ENCODE data around the gene CBLB. TPM values are rescaled to one million over a fixed set of nuclear protein-coding genes. Genes with fewer than 3 reads are reported as not detected.

The CBLB gene
- total RNA-seq, 2 experiments from 2014 or later, result 24.5 to 38.5 TPM

GRCh38 chr3:105745046-105745445 is 123.8 kb downstream of the CBLB start:
- no TSS peak for BruUV-seq (replicated peaks)
- no peak overlapping the region for H3K4me3 ChIP-seq (ENCODE audit: low read depth, low read length, poor library complexity, severe bottlenecking)

DNA sequence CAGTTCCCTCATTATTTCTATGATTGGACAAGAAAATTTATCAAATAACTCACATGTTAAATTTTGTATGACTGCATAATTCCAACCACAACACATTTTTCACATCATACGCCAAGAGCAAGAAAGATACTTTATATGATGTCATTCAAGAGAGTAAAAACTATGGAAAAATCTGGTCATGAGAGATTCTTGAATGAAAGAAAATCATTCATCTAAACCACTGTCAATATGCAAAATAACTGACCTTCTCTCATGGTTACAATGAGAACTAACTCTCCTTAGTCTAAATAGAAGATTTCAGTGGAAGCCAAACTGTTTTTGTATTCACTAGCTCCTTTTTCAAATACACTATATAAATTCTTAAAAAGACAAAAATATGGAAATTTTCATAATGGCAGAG is 124.6 kb downstream of the CBLB start:
- TF ChIP-seq CTCF (conservative IDR thresholded peaks at IDR 0.05; ENCODE audit: low read length) (no peak), EZH2phosphoT487 (IDR thresholded peaks at IDR 0.05; ENCODE audit: borderline replicate concordance, low read depth, low read length) (no peak)
- H3K27ac ChIP-seq (ENCODE audit: low read depth, low read length, poor library complexity, severe bottlenecking), result no peak overlapping the region
- H3K4me1 ChIP-seq (ENCODE audit: insufficient read depth, low read length, poor library complexity, severe bottlenecking), result no peaks in the 10 kb centered on the region
- ChIA-PET CTCF (ENCODE audit: unreplicated experiment) (no interaction called here), POLR2A (no interaction called here)
- H2AFZ ChIP-seq (ENCODE audit: low read length), result no peak overlapping the region
- no peaks in the 10 kb centered on the region for H3K9me2 ChIP-seq (ENCODE audit: insufficient read depth, low read length)
- H3K79me2 ChIP-seq (ENCODE audit: insufficient read depth, low read depth, low read length), result no peaks in the 10 kb centered on the region
- no TSS peak for BruUV-seq (replicated peaks)
- intact Hi-C loops (cut with micrococcal nuclease; ENCODE audit: unreplicated experiment), result no loop called here
- peaks cover 28% of the 10 kb centered on the region for H3K36me3 ChIP-seq (ENCODE audit: insufficient read depth, low read length)
- no peaks in the 10 kb centered on the region for H4K20me1 ChIP-seq (ENCODE audit: insufficient read depth, low read length)
- H3K4me3 ChIP-seq (ENCODE audit: low read depth, low read length, poor library complexity, severe bottlenecking), result no peak overlapping the region
- H3K9me3 ChIP-seq (ENCODE audit: low read length), result no peaks in the 10 kb centered on the region
- H3K4me2 ChIP-seq (ENCODE audit: low read length), result no peak overlapping the region
- DNase-seq (ENCODE audit: low spot score), result no peak

More at GRCh38 chr3:105745046-105745445, 123.8 kb downstream of the CBLB start:
- Histone ChIP-seq H2AFZ (ENCODE audit: low read length) (no peak overlapping the region), H3K27ac (ENCODE audit: low read depth, low read length, poor library complexity, severe bottlenecking) (no peak overlapping the region), H3K36me3 (ENCODE audit: insufficient read depth, low read length) (peaks cover 29% of the 10 kb centered on the region), H3K4me2 (ENCODE audit: low read length) (no peak overlapping the region), H4K20me1 (ENCODE audit: insufficient read depth, low read length) (no peaks in the 10 kb centered on the region), H3K4me1 (ENCODE audit: insufficient read depth, low read length, poor library complexity, severe bottlenecking) (peaks cover under 1% of the 10 kb centered on the region), H3K9me3 (ENCODE audit: low read length) (no peaks in the 10 kb centered on the region), H3K9me2 (ENCODE audit: insufficient read depth, low read length) (no peaks in the 10 kb centered on the region), H3K79me2 (ENCODE audit: insufficient read depth, low read depth, low read length) (no peaks in the 10 kb centered on the region)
- no peak for TF ChIP-seq CTCF (conservative IDR thresholded peaks at IDR 0.05; ENCODE audit: low read length)
- TF ChIP-seq EZH2phosphoT487 (IDR thresholded peaks at IDR 0.05; ENCODE audit: borderline replicate concordance, low read depth, low read length), result no peak
- intact Hi-C loops (cut with micrococcal nuclease; ENCODE audit: unreplicated experiment), result no loop called here
- POLR2A ChIA-PET, result no interaction called here
- CTCF ChIA-PET (ENCODE audit: unreplicated experiment), result no interaction called here
- DNase-seq (ENCODE audit: low spot score), result no peak

DNA sequence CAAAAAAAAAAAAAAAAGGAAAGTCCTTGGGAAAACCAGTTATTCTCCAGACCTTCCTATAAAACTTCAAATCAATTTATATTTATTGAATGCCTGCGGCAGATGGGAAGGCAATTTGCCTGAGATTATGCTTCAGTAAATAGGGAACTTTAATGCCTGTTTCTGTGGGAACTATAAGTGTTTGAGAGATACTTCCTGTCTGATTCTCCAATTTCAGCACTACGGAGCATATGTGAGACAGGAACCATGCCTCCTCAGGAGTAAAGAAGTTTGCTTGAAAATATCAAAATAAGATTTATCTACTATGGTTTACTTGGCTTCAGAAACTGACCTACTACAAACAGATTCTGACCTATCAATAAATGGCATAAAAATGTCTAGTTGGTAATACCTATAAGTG is 135.5 kb downstream of the CBLB start:
- Histone ChIP-seq H3K36me3 (ENCODE audit: insufficient read depth, low read length) (peaks cover 14% of the 10 kb centered on the region; the same call in 1 of the 2 replicates), H3K4me2 (ENCODE audit: low read length) (no peak overlapping the region), H3K4me1 (ENCODE audit: insufficient read depth, low read length, poor library complexity, severe bottlenecking) (no peaks in the 10 kb centered on the region), H3K4me3 (ENCODE audit: low read depth, low read length, poor library complexity, severe bottlenecking) (no peak overlapping the region), H3K9me3 (ENCODE audit: low read length) (no peaks in the 10 kb centered on the region), H4K20me1 (ENCODE audit: insufficient read depth, low read length) (no peaks in the 10 kb centered on the region), H3K27ac (ENCODE audit: low read depth, low read length, poor library complexity, severe bottlenecking) (no peak overlapping the region), H2AFZ (ENCODE audit: low read length) (no peak overlapping the region), H3K79me2 (ENCODE audit: insufficient read depth, low read depth, low read length) (no peaks in the 10 kb centered on the region), H3K9me2 (ENCODE audit: insufficient read depth, low read length) (no peaks in the 10 kb centered on the region)
- TF ChIP-seq EZH2phosphoT487 (IDR thresholded peaks at IDR 0.05; ENCODE audit: borderline replicate concordance, low read depth, low read length) (no peak), CTCF (conservative IDR thresholded peaks at IDR 0.05; ENCODE audit: low read length) (no peak)
- BruUV-seq (replicated peaks), result no TSS peak
- POLR2A ChIA-PET, result interaction anchor here (0.7 to 1.2 kb wide), 2 partner anchors 34 to 144 kb away, joined by 3 read pairs; no protein-coding TSS in a partner anchor
- CTCF ChIA-PET (ENCODE audit: unreplicated experiment), result no interaction called here
- DNase-seq (ENCODE audit: low spot score), result no peak
- intact Hi-C loops (cut with micrococcal nuclease; ENCODE audit: unreplicated experiment), result no loop called here

All from OCI-LY7 (cell line).